Fibroblast of mammary gland (primary cell): Measurements from ENCODE around the gene TTC28.
"Not testable (repeated sequence)": the region's sequence is repeated elsewhere in the genome, so short reads cannot be mapped to it uniquely, and the experiment has no call there.

ENCODE experiments used
- DNase-seq: peaks from one replicate; pipeline ENCODE4 v3.0.0-alpha.2; 2010; ENCODE audit warnings: low read depth
- H3K4me3 ChIP-seq: 2 replicates; pipeline ENCODE4 v1.5.1; 2011; ENCODE audit warnings: low read depth, mild to moderate bottlenecking, low read length, moderate library complexity; ENCODE audit not compliant: control insufficient read depth
- CTCF ChIP-seq: conservative IDR thresholded peaks from 2 replicates; pipeline ENCODE4 v1.5.1; 2011; ENCODE audit warnings: low read depth, low read length, inconsistent platforms; ENCODE audit not compliant: control insufficient read depth, insufficient read depth

Gene TTC28

GRCh38 chr22:28570696-28571373, 108.8 kb downstream of the TTC28 start:
- no peak overlapping the region for H3K4me3 ChIP-seq
- TF ChIP-seq CTCF: no peak
- DNase-seq: no peak

GRCh38 chr22:28568974-28569373, 110.7 kb downstream of the TTC28 start:
- H3K4me3 ChIP-seq, DNase-seq: not testable (repeated sequence)

GRCh38 chr22:28568099-28568498, 111.5 kb downstream of the TTC28 start:
- no peak overlapping the region for H3K4me3 ChIP-seq
- DNase-seq: no peak

GRCh38 chr22:28566920-28567499, 112.6 kb downstream of the TTC28 start:
- not testable (repeated sequence) for DNase-seq, H3K4me3 ChIP-seq

More at GRCh38 chr22:28568099-28568498, 111.5 kb downstream of the TTC28 start:
- TF ChIP-seq CTCF: no peak

GRCh38 chr22:28563636-28564035, 116.0 kb downstream of the TTC28 start:
- DNase-seq: no peak
- no peak for TF ChIP-seq CTCF

GRCh38 chr22:28562324-28562723, 117.3 kb downstream of the TTC28 start:
- no peak for TF ChIP-seq CTCF
- DNase-seq: no peak
- H3K4me3 ChIP-seq: no peak overlapping the region

More at GRCh38 chr22:28563636-28564035, 116.0 kb downstream of the TTC28 start:
- no peak overlapping the region for H3K4me3 ChIP-seq

GRCh38 chr22:28560743-28561101, 118.9 kb downstream of the TTC28 start:
- not testable (repeated sequence) for DNase-seq

GRCh38 chr22:28560046-28560742, 119.4 kb downstream of the TTC28 start:
- DNase-seq: peak; percentile 75
- no peak overlapping the region for H3K4me3 ChIP-seq
- TF ChIP-seq CTCF: no peak

More at GRCh38 chr22:28560743-28561101, 118.9 kb downstream of the TTC28 start:
- H3K4me3 ChIP-seq: not testable (repeated sequence)
